Activated naive CD4-positive, alpha-beta T cell treated with anti-CD3 and anti-CD28 coated beads, Interleukin-2, amount 50 U/mL, for 24 hours (primary cell): Measurements from ENCODE around the gene TSPO.

Experiments used
- H3K27ac Mint-ChIP-seq: one replicate; pipeline ENCODE4 v1.8.0; 2021; ENCODE audit warnings: mild to moderate bottlenecking, mixed read lengths
- H3K27me3 Mint-ChIP-seq: one replicate; pipeline ENCODE4 v1.8.0; 2021; ENCODE audit warnings: mixed read lengths
- H3K36me3 Mint-ChIP-seq: one replicate; pipeline ENCODE4 v1.8.0; 2021; ENCODE audit warnings: mixed read lengths
- H3K4me1 Mint-ChIP-seq: one replicate; pipeline ENCODE4 v1.8.0; 2021; ENCODE audit warnings: mixed read lengths
- H3K4me3 Mint-ChIP-seq: one replicate; pipeline ENCODE4 v1.8.0; 2021; ENCODE audit warnings: mild to moderate bottlenecking, mixed read lengths
- H3K9me3 Mint-ChIP-seq: one replicate; pipeline ENCODE4 v1.8.0; 2021; ENCODE audit warnings: mixed read lengths

TSPO gene

GRCh38 chr22:43208703-43209522, 57.6 kb downstream of the TSPO start:
- H3K4me1 Mint-ChIP-seq = peaks cover 8% of the 10 kb centered on the region
- H3K36me3 Mint-ChIP-seq = no peaks in the 10 kb centered on the region
- no peaks in the 10 kb centered on the region for H3K9me3 Mint-ChIP-seq
- H3K27ac Mint-ChIP-seq = no peak overlapping the region
- H3K4me3 Mint-ChIP-seq = no peak overlapping the region
- H3K27me3 Mint-ChIP-seq = no peaks in the 10 kb centered on the region

- Mint-ChIP-seq H3K27me3 (no peaks in the 10 kb centered on the region), H3K4me1 (peaks cover 8% of the 10 kb centered on the region), H3K27ac (no peak overlapping the region), H3K4me3 (no peak overlapping the region), H3K36me3 (no peaks in the 10 kb centered on the region), H3K9me3 (no peaks in the 10 kb centered on the region)
Measured at GRCh38 chr22:43209523-43209890, 58.1 kb downstream of the TSPO start.

GRCh38 chr22:43209971-43210370, 58.6 kb downstream of the TSPO start:
- Mint-ChIP-seq H3K27me3 (no peaks in the 10 kb centered on the region), H3K27ac (no peak overlapping the region), H3K4me3 (no peak overlapping the region), H3K9me3 (no peaks in the 10 kb centered on the region), H3K36me3 (no peaks in the 10 kb centered on the region), H3K4me1 (peaks cover 8% of the 10 kb centered on the region)

GRCh38 chr22:43210631-43211515, 59.5 kb downstream of the TSPO start:
- no peak overlapping the region for H3K4me3 Mint-ChIP-seq
- no peaks in the 10 kb centered on the region for H3K9me3 Mint-ChIP-seq
- peaks cover 8% of the 10 kb centered on the region for H3K4me1 Mint-ChIP-seq
- H3K27me3 Mint-ChIP-seq = no peaks in the 10 kb centered on the region
- H3K36me3 Mint-ChIP-seq = no peaks in the 10 kb centered on the region
- H3K27ac Mint-ChIP-seq = no peak overlapping the region

- H3K4me1 Mint-ChIP-seq = no peaks in the 10 kb centered on the region
- H3K9me3 Mint-ChIP-seq = no peaks in the 10 kb centered on the region
- H3K27ac Mint-ChIP-seq = no peak overlapping the region
Measured at GRCh38 chr22:43211941-43212433, 60.6 kb downstream of the TSPO start.

GRCh38 chr22:43212434-43212952, 61.1 kb downstream of the TSPO start:
- no peak overlapping the region for H3K4me3 Mint-ChIP-seq
- H3K27ac Mint-ChIP-seq = no peak overlapping the region
- H3K4me1 Mint-ChIP-seq = no peaks in the 10 kb centered on the region
- H3K9me3 Mint-ChIP-seq = no peaks in the 10 kb centered on the region
- H3K27me3 Mint-ChIP-seq = no peaks in the 10 kb centered on the region
- H3K36me3 Mint-ChIP-seq = no peaks in the 10 kb centered on the region

More at GRCh38 chr22:43211941-43212433, 60.6 kb downstream of the TSPO start:
- no peak overlapping the region for H3K4me3 Mint-ChIP-seq
- H3K36me3 Mint-ChIP-seq = no peaks in the 10 kb centered on the region
- H3K27me3 Mint-ChIP-seq = no peaks in the 10 kb centered on the region
